ENCODE data around the gene SPRYD4. TPM values are rescaled to one million over a fixed set of nuclear protein-coding genes. Genes with fewer than 3 reads are reported as not detected.
A peak's percentile ranks its signal among the peaks of the same experiment; 100 is the strongest.

The SPRYD4 gene
- total RNA-seq (2021) = 2.8 to 4.2 TPM (median 3.1 TPM) in 3 replicates
- percentile 86 among the genes with signal in this experiment for Bru-seq, nascent RNA
- long read RNA-seq, experiment 1, full-length matches to known transcripts = 45 of 49 reads
- long read RNA-seq, experiment 1, partial matches to known transcripts = 0 of 49 reads
- long read RNA-seq, experiment 1, other reads (novel, unspliced or antisense) = 4 of 49 reads
- long read RNA-seq, experiment 2, full-length matches to known transcripts = 23 of 32 reads
- long read RNA-seq, experiment 2, partial matches to known transcripts = 0 of 32 reads
- long read RNA-seq, experiment 2, other reads (novel, unspliced or antisense) = 9 of 32 reads
- long read RNA-seq, experiment 3, full-length matches to known transcripts = 38 of 39 reads
- long read RNA-seq, experiment 3, partial matches to known transcripts = 0 of 39 reads
- long read RNA-seq, experiment 3, other reads (novel, unspliced or antisense) = 1 of 39 reads

DNA sequence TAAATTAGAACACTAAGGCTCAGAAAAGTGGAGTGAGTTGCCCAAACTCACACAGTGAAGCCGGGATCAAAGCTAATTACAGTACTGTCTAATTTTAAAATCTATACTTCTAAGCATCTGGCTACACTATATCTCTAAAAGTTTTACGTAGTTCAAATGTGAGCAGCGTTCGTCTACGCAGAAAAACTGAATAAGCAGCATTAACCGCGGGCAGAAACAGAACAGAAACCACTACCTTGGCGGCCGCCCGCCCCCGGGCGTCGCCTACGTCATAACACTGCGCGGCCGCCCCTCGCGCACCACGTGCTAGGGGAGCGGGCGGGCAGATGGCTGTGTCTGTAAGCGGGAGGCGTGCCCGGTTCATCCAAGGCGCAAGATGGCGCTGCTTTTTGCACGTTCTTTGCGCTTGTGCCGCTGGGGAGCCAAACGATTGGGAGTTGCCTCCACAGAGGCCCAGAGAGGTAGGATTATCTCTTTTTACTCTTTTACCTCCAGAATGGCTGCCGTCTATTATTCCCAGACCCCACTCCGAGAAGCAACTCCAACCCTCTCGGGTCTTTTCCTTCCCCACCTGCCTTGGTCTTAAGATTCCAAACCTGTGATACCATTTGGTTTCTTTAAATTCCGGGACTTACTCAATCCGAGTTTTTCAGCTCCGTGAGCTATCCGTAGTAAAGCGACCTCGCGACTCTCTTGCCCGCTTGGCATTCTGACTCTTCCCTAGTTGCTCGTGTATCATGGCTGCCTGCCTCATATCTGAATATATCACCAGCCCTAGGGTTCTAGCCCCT, at the start of gene SPRYD4:
Gene SPRYD4 (plus strand): TSS at position 363 of the 791 bp plus-strand sequence. CDS start 14 bp downstream, at position 377.
- Mint-ChIP-seq H3K27me3 (ENCODE audit: low read depth) (peaks cover 5% of the 10 kb centered on the region), H3K27ac (peak within 1 kb of the TSS; percentile 98), H3K4me1 (peaks cover 10% of the 10 kb centered on the region), H3K9me3 (no peaks in the 10 kb centered on the region), H3K4me3 (peak within 1 kb of the TSS; percentile 93), H3K36me3 (peaks cover 9% of the 10 kb centered on the region)
- peak; percentile 90 for DNase-seq (ENCODE audit: low spot score)
- ChIA-PET POLR2A (interaction anchor here (0.6 kb wide), 3 partner anchors 181 to 1963 kb away, joined by 3 to 5 read pairs (median 4); partner anchors contain the start of gene PA2G4), CTCF (no interaction called here)
- peak; percentile 77 for ATAC-seq
- TF ChIP-seq ZNF232 (CRISPR knock-in tag; IDR thresholded peaks at IDR 0.05) = peak; percentile 92; the same call in 1 of the 2 replicates
- no peak for TF ChIP-seq ZNF423 (CRISPR knock-in tag; IDR thresholded peaks at IDR 0.05)
- TF ChIP-seq, protein P1, sequence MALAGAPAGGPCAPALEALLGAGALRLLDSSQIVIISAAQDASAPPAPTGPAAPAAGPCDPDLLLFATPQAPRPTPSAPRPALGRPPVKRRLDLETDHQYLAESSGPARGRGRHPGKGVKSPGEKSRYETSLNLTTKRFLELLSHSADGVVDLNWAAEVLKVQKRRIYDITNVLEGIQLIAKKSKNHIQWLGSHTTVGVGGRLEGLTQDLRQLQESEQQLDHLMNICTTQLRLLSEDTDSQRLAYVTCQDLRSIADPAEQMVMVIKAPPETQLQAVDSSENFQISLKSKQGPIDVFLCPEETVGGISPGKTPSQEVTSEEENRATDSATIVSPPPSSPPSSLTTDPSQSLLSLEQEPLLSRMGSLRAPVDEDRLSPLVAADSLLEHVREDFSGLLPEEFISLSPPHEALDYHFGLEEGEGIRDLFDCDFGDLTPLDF (CRISPR knock-in tag; IDR thresholded peaks at IDR 0.05) = peak; percentile 82
- TF ChIP-seq, protein P2, sequence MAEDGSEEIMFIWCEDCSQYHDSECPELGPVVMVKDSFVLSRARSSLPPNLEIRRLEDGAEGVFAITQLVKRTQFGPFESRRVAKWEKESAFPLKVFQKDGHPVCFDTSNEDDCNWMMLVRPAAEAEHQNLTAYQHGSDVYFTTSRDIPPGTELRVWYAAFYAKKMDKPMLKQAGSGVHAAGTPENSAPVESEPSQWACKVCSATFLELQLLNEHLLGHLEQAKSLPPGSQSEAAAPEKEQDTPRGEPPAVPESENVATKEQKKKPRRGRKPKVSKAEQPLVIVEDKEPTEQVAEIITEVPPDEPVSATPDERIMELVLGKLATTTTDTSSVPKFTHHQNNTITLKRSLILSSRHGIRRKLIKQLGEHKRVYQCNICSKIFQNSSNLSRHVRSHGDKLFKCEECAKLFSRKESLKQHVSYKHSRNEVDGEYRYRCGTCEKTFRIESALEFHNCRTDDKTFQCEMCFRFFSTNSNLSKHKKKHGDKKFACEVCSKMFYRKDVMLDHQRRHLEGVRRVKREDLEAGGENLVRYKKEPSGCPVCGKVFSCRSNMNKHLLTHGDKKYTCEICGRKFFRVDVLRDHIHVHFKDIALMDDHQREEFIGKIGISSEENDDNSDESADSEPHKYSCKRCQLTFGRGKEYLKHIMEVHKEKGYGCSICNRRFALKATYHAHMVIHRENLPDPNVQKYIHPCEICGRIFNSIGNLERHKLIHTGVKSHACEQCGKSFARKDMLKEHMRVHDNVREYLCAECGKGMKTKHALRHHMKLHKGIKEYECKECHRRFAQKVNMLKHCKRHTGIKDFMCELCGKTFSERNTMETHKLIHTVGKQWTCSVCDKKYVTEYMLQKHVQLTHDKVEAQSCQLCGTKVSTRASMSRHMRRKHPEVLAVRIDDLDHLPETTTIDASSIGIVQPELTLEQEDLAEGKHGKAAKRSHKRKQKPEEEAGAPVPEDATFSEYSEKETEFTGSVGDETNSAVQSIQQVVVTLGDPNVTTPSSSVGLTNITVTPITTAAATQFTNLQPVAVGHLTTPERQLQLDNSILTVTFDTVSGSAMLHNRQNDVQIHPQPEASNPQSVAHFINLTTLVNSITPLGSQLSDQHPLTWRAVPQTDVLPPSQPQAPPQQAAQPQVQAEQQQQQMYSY (CRISPR knock-in tag; IDR thresholded peaks at IDR 0.05) = no peak
- TF ChIP-seq, protein P3, sequence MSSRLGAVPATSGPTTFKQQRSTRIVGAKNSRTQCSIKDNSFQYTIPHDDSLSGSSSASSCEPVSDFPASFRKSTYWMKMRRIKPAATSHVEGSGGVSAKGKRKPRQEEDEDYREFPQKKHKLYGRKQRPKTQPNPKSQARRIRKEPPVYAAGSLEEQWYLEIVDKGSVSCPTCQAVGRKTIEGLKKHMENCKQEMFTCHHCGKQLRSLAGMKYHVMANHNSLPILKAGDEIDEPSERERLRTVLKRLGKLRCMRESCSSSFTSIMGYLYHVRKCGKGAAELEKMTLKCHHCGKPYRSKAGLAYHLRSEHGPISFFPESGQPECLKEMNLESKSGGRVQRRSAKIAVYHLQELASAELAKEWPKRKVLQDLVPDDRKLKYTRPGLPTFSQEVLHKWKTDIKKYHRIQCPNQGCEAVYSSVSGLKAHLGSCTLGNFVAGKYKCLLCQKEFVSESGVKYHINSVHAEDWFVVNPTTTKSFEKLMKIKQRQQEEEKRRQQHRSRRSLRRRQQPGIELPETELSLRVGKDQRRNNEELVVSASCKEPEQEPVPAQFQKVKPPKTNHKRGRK (CRISPR knock-in tag; IDR thresholded peaks at IDR 0.05; ENCODE audit: borderline replicate concordance) = no peak
- TF ChIP-seq ZNF138 (CRISPR knock-in tag; conservative IDR thresholded peaks at IDR 0.05) = no peak
- no peak for TF ChIP-seq ESRRA (CRISPR knock-in tag; IDR thresholded peaks at IDR 0.05; ENCODE audit: borderline replicate concordance)
- TF ChIP-seq, protein P4, sequence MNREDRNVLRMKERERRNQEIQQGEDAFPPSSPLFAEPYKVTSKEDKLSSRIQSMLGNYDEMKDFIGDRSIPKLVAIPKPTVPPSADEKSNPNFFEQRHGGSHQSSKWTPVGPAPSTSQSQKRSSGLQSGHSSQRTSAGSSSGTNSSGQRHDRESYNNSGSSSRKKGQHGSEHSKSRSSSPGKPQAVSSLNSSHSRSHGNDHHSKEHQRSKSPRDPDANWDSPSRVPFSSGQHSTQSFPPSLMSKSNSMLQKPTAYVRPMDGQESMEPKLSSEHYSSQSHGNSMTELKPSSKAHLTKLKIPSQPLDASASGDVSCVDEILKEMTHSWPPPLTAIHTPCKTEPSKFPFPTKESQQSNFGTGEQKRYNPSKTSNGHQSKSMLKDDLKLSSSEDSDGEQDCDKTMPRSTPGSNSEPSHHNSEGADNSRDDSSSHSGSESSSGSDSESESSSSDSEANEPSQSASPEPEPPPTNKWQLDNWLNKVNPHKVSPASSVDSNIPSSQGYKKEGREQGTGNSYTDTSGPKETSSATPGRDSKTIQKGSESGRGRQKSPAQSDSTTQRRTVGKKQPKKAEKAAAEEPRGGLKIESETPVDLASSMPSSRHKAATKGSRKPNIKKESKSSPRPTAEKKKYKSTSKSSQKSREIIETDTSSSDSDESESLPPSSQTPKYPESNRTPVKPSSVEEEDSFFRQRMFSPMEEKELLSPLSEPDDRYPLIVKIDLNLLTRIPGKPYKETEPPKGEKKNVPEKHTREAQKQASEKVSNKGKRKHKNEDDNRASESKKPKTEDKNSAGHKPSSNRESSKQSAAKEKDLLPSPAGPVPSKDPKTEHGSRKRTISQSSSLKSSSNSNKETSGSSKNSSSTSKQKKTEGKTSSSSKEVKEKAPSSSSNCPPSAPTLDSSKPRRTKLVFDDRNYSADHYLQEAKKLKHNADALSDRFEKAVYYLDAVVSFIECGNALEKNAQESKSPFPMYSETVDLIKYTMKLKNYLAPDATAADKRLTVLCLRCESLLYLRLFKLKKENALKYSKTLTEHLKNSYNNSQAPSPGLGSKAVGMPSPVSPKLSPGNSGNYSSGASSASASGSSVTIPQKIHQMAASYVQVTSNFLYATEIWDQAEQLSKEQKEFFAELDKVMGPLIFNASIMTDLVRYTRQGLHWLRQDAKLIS (CRISPR knock-in tag; IDR thresholded peaks at IDR 0.05; ENCODE audit: borderline replicate concordance) = no peak
- TF ChIP-seq, protein P5, sequence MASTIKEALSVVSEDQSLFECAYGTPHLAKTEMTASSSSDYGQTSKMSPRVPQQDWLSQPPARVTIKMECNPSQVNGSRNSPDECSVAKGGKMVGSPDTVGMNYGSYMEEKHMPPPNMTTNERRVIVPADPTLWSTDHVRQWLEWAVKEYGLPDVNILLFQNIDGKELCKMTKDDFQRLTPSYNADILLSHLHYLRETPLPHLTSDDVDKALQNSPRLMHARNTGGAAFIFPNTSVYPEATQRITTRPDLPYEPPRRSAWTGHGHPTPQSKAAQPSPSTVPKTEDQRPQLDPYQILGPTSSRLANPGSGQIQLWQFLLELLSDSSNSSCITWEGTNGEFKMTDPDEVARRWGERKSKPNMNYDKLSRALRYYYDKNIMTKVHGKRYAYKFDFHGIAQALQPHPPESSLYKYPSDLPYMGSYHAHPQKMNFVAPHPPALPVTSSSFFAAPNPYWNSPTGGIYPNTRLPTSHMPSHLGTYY (CRISPR knock-in tag; IDR thresholded peaks at IDR 0.05) = no peak
- TF ChIP-seq NFYB (CRISPR knock-in tag; conservative IDR thresholded peaks at IDR 0.05; ENCODE audit: low read depth) = no peak
- no peak for TF ChIP-seq JUN (CRISPR knock-in tag; IDR thresholded peaks at IDR 0.05)
- TF ChIP-seq ATF1 (CRISPR knock-in tag; IDR thresholded peaks at IDR 0.05) = 0 out of 2 replicates have a peak, but pooled peaks have one; percentile 82
- TF ChIP-seq PRRX2 (CRISPR knock-in tag; IDR thresholded peaks at IDR 0.05) = no peak
- no peak for TF ChIP-seq JAZF1 (CRISPR knock-in tag; IDR thresholded peaks at IDR 0.05)
- peak; percentile 91 for TF ChIP-seq TEAD1 (CRISPR knock-in tag; IDR thresholded peaks at IDR 0.05)
- TF ChIP-seq, protein P6, sequence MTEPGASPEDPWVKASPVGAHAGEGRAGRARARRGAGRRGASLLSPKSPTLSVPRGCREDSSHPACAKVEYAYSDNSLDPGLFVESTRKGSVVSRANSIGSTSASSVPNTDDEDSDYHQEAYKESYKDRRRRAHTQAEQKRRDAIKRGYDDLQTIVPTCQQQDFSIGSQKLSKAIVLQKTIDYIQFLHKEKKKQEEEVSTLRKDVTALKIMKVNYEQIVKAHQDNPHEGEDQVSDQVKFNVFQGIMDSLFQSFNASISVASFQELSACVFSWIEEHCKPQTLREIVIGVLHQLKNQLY (CRISPR knock-in tag; IDR thresholded peaks at IDR 0.05) = 0 out of 2 replicates have a peak, but pooled peaks have one; percentile 24
- no peak for TF ChIP-seq ZNF396 (CRISPR knock-in tag; IDR thresholded peaks at IDR 0.05; ENCODE audit: borderline replicate concordance)
